ENCODE measurements around the gene KCNG2. TPM values are rescaled to one million over a fixed set of nuclear protein-coding genes. Genes with fewer than 3 reads are reported as not detected.

Gene KCNG2
- total and polyA plus RNA-seq, 9 of the 15 experiments (the other 6 are each of a cell fraction or from before 2014, with no cell fraction given) = not detected

GRCh38 chr18:79868811-79869541 lies 71.2 kb downstream of the KCNG2 start (continued):
- no peak for TF ChIP-seq MLX (CRISPR knock-in tag; conservative IDR thresholded peaks at IDR 0.05)
- TF ChIP-seq ZNF589 (CRISPR knock-in tag; IDR thresholded peaks at IDR 0.05; ENCODE audit: low read depth) = no peak
- no peak for TF ChIP-seq NRF1 (conservative IDR thresholded peaks at IDR 0.05 in 1 of 2, IDR thresholded peaks at IDR 0.05 in 1 of 2)
- TF ChIP-seq SNIP1 (IDR thresholded peaks at IDR 0.05; ENCODE audit: low read depth) = no peak

- Histone ChIP-seq H4K20me1 (replicated peaks; ENCODE audit: control insufficient read depth, insufficient read depth, low read length) (no peaks in the 10 kb centered on the region), H3K27ac (ENCODE audit: extremely low read depth, low read depth, low read length) (no peak overlapping the region), H3K36me3 (ENCODE audit: control insufficient read depth, insufficient read depth, low read length) (no peaks in the 10 kb centered on the region), H3K9ac (ENCODE audit: insufficient read depth in 1 of 2, low read depth in 2 of 2, low read length in 2 of 2) (no peak overlapping the region), H3K79me2 (ENCODE audit: control insufficient read depth, insufficient read depth, low read length) (no peaks in the 10 kb centered on the region), H3K4me2 (ENCODE audit: insufficient read depth, low read length) (no peak overlapping the region), H3K4me1 (replicated peaks in 1 of 2; ENCODE audit: control insufficient read depth in 2 of 2, insufficient read depth in 2 of 2, low read length in 2 of 2) (peaks cover 0 to 20% of the 10 kb centered on the region in 2 experiments; a peak in 2 of 5 replicates), H2AFZ (ENCODE audit: low read depth, low read length) (no peak overlapping the region), H3K9me3 (replicated peaks; ENCODE audit: control insufficient read depth, insufficient read depth, low read depth, low read length) (no peaks in the 10 kb centered on the region), H3K27me3 (ENCODE audit: control insufficient read depth in 2 of 2, insufficient read depth in 2 of 2, low read length in 2 of 2) (peaks cover 17 to 71% of the 10 kb centered on the region in 2 experiments; a peak in 4 of 5 replicates), H3K4me3 (no peak overlapping the region), H3K9me1 (ENCODE audit: control insufficient read depth, insufficient read depth, low read length) (no peaks in the 10 kb centered on the region)
- ATAC-seq (no peak), FAIRE-seq (no peak), DNase-seq (ENCODE audit: extremely low read depth in 1 of 4, low spot score in 3 of 4) (no peak)
- intact Hi-C loops (cut with micrococcal nuclease) (no loop called here), in situ Hi-C loops (cut with MboI) (no loop called here)
- no TSS peak for BruUV-seq (replicated peaks)
- POLR2A ChIA-PET = no interaction called here
- 6% methylated on average over 12 of the region's 32 CpGs for WGBS (ENCODE audit: insufficient coverage, low coverage, missing lambda C conversion rate)
- CTCF ChIA-PET (ENCODE audit: low intra/inter-chr PET ratio) = no interaction called here
- TF ChIP-seq ZHX1 (conservative IDR thresholded peaks at IDR 0.05; ENCODE audit: low read length) (no peak), STAT6 (CRISPR knock-in tag; IDR thresholded peaks at IDR 0.05) (no peak), SPI1 (IDR thresholded peaks at IDR 0.05; ENCODE audit: borderline replicate concordance, low read depth, low read length) (no peak), RBM17 (IDR thresholded peaks at IDR 0.05; ENCODE audit: borderline replicate concordance, low read depth, low read length) (no peak), NELFE (IDR thresholded peaks at IDR 0.05; ENCODE audit: insufficient read depth, insufficient read length) (no peak), TEAD4 (IDR thresholded peaks at IDR 0.05; ENCODE audit: low read length) (no peak), TEAD4 (CRISPR knock-in tag; IDR thresholded peaks at IDR 0.05; ENCODE audit: borderline replicate concordance) (no peak)
Observed at GRCh38 chr18:79869591-79870300, 72.0 kb downstream of the KCNG2 start.

Measured in K562 (cell line).